K562 (cell line): Measurements from ENCODE around the gene TCF19. TPM values are rescaled to one million over a fixed set of nuclear protein-coding genes. Genes with fewer than 3 reads are reported as not detected.

Experiments used
- ARID3A ChIP-seq: IDR thresholded peaks from 2 replicates; pipeline ENCODE4 v1.6.1; 2012; ENCODE audit warnings: low read depth, low read length, improper control_type of control experiment, borderline replicate concordance
- E2F1 ChIP-seq: sonication (generic); formaldehyde crosslinking; IDR thresholded peaks from 2 replicates; pipeline ENCODE4 v1.8.1; 2023; ENCODE audit warnings: mild to moderate bottlenecking, missing genetic modification reagents, moderate library complexity
- FUS ChIP-seq: fragments of 200-400 bp; formaldehyde crosslinking; optimal IDR thresholded peaks from 2 replicates; pipeline ENCODE3; 2017; ENCODE audit warnings: low read depth, low read length
- GTF2E2 ChIP-seq: fragments of 200-800 bp; sonication (Bioruptor generic); IDR thresholded peaks from 2 replicates; pipeline ENCODE4 v1.6.1; 2016; ENCODE audit warnings: missing genetic modification characterization, missing compliant biosample characterization
- LCOR ChIP-seq: sonication (generic); formaldehyde crosslinking; IDR thresholded peaks from 2 replicates; pipeline ENCODE4 v1.8.0; 2022; ENCODE audit warnings: mild to moderate bottlenecking, missing genetic modification reagents
- MEIS2 ChIP-seq: fragments of 450-650 bp; IDR thresholded peaks from 2 replicates; pipeline ENCODE4 v1.6.1; 2014; ENCODE audit warnings: mild to moderate bottlenecking; ENCODE audit not compliant: partially characterized antibody
- MGA ChIP-seq: fragments of 450-650 bp; IDR thresholded peaks from 2 replicates; pipeline ENCODE4 v1.6.1; 2016; ENCODE audit warnings: mild to moderate bottlenecking, moderate library complexity
- polyA plus RNA-seq, 8 experiments: library from polyadenylated mRNA; depleted of rRNA in 4 of 8; stranded (reverse) in 5 of 8; unstranded in 3 of 8; fragments of >200 nt; fragmentation: Nextera tagmentation in 2 of 8; fragmentation: Illumina TruSeq in 1 of 8; extraction: Ambion mirVana in 2 of 8; extraction: Trizol in 1 of 8; gene quantifications; 2 replicates each; pipeline versions ENCODE4 v1.2.1 to v1.2.3, GENCODE V29; 2011 to 2014; ENCODE audit warnings: inconsistent platforms in 1 of 8, missing spikeins in 1 of 8
- total RNA-seq, 7 experiments: library from RNA; depleted of rRNA in 6 of 7; stranded (reverse); fragments of >200 nt in 6 of 7; fragmentation: Illumina TruSeq in 2 of 7; extraction: Trizol in 2 of 7; gene quantifications; 2 replicates each; pipeline versions ENCODE4 v1.2.1 to v1.2.3, GENCODE V29; 2011 to 2021; ENCODE audit warnings: low replicate concordance in 1 of 7

Gene TCF19
- total and polyA plus RNA-seq, 9 of the 15 experiments (the other 6 are each of a cell fraction or from before 2014, with no cell fraction given), result 4.2 to 42.5 (median 25.7) TPM

GRCh38 chr6:31197559-31198305, 39.3 kb downstream of the TCF19 start (continued):
- TF ChIP-seq MGA (peak; percentile 40; the same call in 1 of the 2 replicates), LCOR (CRISPR knock-in tag) (peak; percentile 78), E2F1 (CRISPR knock-in tag) (peak; percentile 69), FUS (no peak), MEIS2 (peak; percentile 86), ARID3A (0 out of 2 replicates have a peak, but pooled peaks have one; percentile 56), GTF2E2 (tag) (no peak; the same call in 1 of the 2 replicates)
